Measurements from ENCODE around the gene WSCD2.
A peak's percentile ranks its signal among the peaks of the same experiment; 100 is the strongest.

The WSCD2 gene

GRCh38 chr12:108236366-108236765, 107.3 kb downstream of the WSCD2 start:
- DNase-seq (ENCODE audit: low spot score), result no peak

GRCh38 chr12:108237272-108237671, 108.2 kb downstream of the WSCD2 start:
- no peak for DNase-seq (ENCODE audit: low spot score)

GRCh38 chr12:108238474-108238873, 109.4 kb downstream of the WSCD2 start:
- DNase-seq (ENCODE audit: low spot score), result no peak

GRCh38 chr12:108239378-108239777, 110.3 kb downstream of the WSCD2 start:
- no peak for DNase-seq (ENCODE audit: low spot score)

- no peak for DNase-seq (ENCODE audit: low spot score)
Measured at GRCh38 chr12:108240027-108240785, 111.1 kb downstream of the WSCD2 start.

- no peak for DNase-seq (ENCODE audit: low spot score)
Measured at GRCh38 chr12:108240928-108241327, 111.8 kb downstream of the WSCD2 start.

GRCh38 chr12:108241986-108242703, 113.1 kb downstream of the WSCD2 start:
- DNase-seq (ENCODE audit: low spot score), result no peak

GRCh38 chr12:108247130-108247529, 118.0 kb downstream of the WSCD2 start:
- DNase-seq (ENCODE audit: low spot score), result no peak

- no peak for DNase-seq (ENCODE audit: low spot score)
Measured at GRCh38 chr12:108248011-108248410, 118.9 kb downstream of the WSCD2 start.

GRCh38 chr12:108252523-108252922, 123.4 kb downstream of the WSCD2 start:
- no peak for DNase-seq (ENCODE audit: low spot score)

- peak; percentile 75 for DNase-seq (ENCODE audit: low spot score)
Measured at GRCh38 chr12:108253540-108253939, 124.5 kb downstream of the WSCD2 start.

- no peak for DNase-seq (ENCODE audit: low spot score)
Measured at GRCh38 chr12:108254030-108254429, 124.9 kb downstream of the WSCD2 start.

- no peak for DNase-seq (ENCODE audit: low spot score)
Measured at GRCh38 chr12:108254517-108255251, 125.6 kb downstream of the WSCD2 start.

GRCh38 chr12:108255252-108255602, 126.1 kb downstream of the WSCD2 start:
- no peak for DNase-seq (ENCODE audit: low spot score)

GRCh38 chr12:108257004-108257403, 127.9 kb downstream of the WSCD2 start:
- DNase-seq (ENCODE audit: low spot score), result no peak

- no peak for DNase-seq (ENCODE audit: low spot score)
Measured at GRCh38 chr12:108257610-108258106, 128.6 kb downstream of the WSCD2 start.

GRCh38 chr12:108260039-108260438, 131.0 kb downstream of the WSCD2 start:
- DNase-seq (ENCODE audit: low spot score), result no peak

GRCh38 chr12:108260969-108261368, 131.9 kb downstream of the WSCD2 start:
- no peak for DNase-seq (ENCODE audit: low spot score)

- no peak for DNase-seq (ENCODE audit: low spot score)
Measured at GRCh38 chr12:108265505-108265904, 136.4 kb downstream of the WSCD2 start.

- DNase-seq (ENCODE audit: low spot score), result no peak
Measured at GRCh38 chr12:108266131-108266530, 137.0 kb downstream of the WSCD2 start.

GRCh38 chr12:108267450-108267849, 138.4 kb downstream of the WSCD2 start:
- no peak for DNase-seq (ENCODE audit: low spot score)

- DNase-seq (ENCODE audit: low spot score), result no peak
Measured at GRCh38 chr12:108268397-108268796, 139.3 kb downstream of the WSCD2 start.

- no peak for DNase-seq (ENCODE audit: low spot score)
Measured at GRCh38 chr12:108269224-108269623, 140.1 kb downstream of the WSCD2 start.
